ENCODE measurements around the gene TANGO2.

TANGO2 gene

DNA sequence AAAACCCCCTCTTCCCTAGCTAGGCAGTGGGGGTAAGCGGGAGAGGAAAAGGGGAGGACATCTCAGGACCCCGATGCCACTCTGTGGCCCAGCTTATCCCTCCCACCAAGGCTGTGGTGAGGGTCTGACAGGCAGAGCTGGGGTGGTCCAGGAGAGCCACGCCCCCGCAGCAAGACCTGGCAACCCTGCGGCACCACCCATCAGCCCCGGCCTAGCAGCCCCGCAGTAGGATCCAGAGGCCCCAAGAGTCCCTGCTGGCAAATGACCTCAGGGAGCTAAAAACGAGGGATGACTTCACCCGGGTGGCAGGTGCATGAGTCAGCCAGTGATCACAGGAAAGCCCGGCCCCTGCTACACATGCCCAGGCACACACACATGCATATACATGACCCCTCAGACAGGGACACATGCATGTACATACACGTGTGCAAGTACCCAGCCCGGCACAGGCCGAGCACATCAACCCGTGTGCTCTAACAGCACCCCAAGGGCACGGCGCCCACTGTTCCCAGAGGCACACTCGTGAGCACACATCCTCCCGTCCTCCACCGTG is 36.6 kb upstream of the TANGO2 start:
- DNase-seq (ENCODE audit: low spot score), result no peak
- TF ChIP-seq, protein P1, sequence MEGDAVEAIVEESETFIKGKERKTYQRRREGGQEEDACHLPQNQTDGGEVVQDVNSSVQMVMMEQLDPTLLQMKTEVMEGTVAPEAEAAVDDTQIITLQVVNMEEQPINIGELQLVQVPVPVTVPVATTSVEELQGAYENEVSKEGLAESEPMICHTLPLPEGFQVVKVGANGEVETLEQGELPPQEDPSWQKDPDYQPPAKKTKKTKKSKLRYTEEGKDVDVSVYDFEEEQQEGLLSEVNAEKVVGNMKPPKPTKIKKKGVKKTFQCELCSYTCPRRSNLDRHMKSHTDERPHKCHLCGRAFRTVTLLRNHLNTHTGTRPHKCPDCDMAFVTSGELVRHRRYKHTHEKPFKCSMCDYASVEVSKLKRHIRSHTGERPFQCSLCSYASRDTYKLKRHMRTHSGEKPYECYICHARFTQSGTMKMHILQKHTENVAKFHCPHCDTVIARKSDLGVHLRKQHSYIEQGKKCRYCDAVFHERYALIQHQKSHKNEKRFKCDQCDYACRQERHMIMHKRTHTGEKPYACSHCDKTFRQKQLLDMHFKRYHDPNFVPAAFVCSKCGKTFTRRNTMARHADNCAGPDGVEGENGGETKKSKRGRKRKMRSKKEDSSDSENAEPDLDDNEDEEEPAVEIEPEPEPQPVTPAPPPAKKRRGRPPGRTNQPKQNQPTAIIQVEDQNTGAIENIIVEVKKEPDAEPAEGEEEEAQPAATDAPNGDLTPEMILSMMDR (IDR thresholded peaks at IDR 0.05; ENCODE audit: extremely low read depth, insufficient read depth, missing control alignments), result no peak
- in situ Hi-C loops (cut with MboI; ENCODE audit: low pct_unique_long_range_greater_than_20kb, low sequenced_read_pairs, unreplicated experiment), result no loop called here

DNA sequence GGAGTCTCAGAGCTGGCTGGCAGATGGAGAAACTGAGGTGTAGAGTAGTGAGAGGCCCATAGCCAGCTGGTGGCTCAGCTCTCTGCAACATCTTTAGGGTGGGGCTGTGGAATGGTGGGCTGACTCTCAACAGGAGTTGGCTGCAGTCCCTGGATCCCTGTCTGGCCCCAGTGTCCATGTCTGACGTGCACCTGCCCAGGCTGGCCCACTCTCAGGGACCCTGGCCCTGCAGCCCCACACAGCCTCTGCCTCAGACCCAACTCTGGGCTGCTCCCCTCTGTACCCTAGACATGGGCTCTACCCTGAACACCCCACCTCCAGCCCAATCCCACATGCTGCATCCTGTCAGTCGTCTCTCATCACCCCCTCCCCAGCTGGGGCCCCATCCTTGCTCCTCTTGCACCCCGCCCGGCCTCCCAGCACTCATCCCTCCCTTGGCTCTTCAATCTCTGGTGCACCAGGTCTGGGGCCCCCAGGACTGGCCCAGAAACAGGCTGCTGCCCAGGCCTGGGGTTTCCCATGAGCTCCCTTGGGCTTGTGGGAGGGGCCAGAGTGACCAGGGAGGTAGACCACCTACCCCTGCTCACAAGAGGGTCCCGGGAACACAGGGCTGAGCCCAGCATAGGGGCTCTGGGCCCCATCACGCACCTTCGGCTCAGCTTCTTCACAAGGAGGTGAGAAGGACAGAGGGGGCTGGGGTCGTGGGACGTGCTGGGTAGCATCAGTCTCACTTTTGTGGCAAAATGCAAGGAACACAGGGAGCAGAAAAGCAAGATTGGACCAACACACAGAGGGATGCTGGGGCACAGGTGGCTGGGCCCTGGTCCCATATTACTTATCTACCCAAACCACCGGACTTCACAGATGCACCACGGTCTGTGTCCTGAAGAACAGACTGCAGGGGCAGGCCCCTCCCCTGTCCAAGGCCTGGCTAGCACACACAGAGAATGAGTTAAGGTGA is 35.8 kb upstream of the TANGO2 start:
- TF ChIP-seq, protein P1 (IDR thresholded peaks at IDR 0.05; ENCODE audit: extremely low read depth, insufficient read depth, missing control alignments), result no peak
- no peak for DNase-seq (ENCODE audit: low spot score)
- in situ Hi-C loops (cut with MboI; ENCODE audit: low pct_unique_long_range_greater_than_20kb, low sequenced_read_pairs, unreplicated experiment), result no loop called here

DNA sequence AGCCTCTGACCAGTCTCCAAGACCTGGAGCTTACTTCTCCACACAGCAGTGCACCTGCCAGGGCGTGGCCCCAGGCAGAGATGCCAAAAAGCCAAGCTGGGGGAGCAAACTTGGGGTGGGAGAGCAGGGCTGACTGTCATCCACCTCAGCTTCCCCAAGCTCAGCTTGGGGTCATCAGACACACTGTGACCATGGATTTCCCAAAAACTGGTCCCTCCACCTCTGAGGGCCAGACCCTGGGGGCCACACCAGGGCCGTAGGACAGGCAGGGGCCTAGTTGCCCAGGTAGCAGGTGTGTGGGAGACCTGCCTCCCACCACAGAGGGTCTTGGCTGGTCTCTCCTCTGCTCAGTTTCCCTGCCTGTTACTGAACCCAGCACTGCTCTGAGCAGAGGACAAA is 34.9 kb upstream of the TANGO2 start:
- in situ Hi-C loops (cut with MboI; ENCODE audit: low pct_unique_long_range_greater_than_20kb, low sequenced_read_pairs, unreplicated experiment), result no loop called here
- no peak for DNase-seq (ENCODE audit: low spot score)
- TF ChIP-seq, protein P1 (IDR thresholded peaks at IDR 0.05; ENCODE audit: extremely low read depth, insufficient read depth, missing control alignments), result no peak

DNA sequence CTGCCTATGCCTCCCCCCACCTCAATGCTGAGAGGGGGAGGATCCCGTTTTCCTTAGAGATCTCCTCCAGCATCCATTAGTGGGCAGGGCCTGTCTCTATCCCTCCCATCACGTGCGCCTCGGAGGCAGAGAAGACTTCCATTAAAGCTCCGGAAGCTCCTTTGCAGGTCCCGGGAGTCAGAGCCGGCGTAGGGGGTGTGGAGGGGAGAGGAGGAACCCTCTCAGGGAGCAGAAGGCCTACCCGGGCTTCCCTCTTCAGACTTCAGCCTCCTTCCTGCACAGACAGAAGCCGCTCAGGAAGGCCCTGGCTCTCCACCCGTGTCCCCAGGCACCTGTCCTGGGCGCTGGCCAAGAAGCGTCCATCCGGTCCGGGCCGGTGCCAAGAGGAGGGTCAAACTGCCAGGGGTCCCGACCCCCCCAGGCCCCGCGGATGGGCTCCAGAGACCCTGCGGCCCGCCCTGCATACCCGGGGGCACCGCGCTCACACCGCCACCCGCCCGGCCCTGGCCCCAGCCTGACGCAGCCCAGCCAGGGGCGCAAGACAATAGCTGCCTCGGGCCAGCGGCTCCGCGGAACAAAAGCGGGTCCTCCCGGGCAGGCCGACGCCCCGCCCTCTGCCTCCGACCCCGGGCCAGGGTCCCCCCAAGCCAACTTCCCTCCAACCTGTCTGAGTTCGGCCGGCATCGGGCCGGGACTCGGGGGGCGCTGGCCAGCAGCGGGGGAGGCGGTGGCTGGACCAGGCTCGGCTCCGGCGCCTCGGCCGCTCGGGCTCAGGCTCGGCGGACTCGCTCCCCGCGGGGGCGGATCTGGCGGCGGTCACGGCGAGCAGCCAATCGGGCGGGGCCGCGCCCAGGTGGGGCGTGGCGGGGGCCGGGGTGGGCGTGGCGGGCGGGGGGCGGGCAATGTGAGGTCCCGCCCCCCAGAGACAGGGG is 34.2 kb upstream of the TANGO2 start:
- in situ Hi-C loops (cut with MboI; ENCODE audit: low pct_unique_long_range_greater_than_20kb, low sequenced_read_pairs, unreplicated experiment), result no loop called here
- peak; percentile 99 for DNase-seq (ENCODE audit: low spot score)
- TF ChIP-seq, protein P1 (IDR thresholded peaks at IDR 0.05; ENCODE audit: extremely low read depth, insufficient read depth, missing control alignments), result no peak

DNA sequence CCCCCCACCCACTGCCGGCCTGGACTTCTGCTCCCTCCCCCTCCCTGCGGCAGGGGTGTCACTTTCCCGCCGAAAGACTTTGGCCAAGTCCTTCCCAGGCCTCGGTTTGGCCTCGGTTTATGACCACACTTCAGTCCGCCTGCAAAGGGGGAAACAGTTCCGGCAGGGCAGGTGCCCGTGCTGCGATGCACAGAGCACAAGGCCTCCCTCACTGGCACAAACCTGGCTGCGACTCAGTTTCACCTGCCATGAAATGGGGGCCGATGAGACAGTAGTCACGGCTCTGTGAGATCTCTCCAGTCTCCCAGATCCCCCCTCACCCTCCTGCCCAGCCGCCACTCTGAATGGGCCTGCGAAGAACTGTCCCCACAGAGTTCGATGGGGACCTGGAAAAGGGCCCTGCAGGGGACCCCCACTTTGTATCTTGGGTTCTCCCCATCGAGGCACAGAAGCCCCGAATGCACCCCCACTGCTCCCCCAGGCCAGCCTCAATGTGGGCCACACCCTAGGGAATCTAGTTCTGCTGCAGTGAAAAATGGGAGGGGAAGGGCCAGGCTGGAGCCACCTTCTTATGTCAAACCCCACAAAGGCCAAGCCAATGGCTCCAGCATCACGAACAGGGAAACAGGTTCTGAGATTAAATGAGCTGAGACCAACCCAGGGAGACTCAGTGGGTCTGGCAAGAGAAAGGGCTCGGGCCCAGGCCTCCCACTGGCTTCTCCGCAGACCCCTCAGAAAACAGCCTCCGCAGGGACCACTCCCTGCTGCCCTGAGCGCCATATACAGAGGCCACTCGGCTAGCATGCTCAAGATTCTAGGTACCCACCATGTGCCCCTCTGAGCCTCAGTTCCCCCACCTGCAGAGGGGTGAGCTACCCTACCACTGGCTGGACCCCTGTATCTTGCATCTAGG is 33.3 kb upstream of the TANGO2 start:
- TF ChIP-seq, protein P1 (IDR thresholded peaks at IDR 0.05; ENCODE audit: extremely low read depth, insufficient read depth, missing control alignments), result no peak
- in situ Hi-C loops (cut with MboI; ENCODE audit: low pct_unique_long_range_greater_than_20kb, low sequenced_read_pairs, unreplicated experiment), result no loop called here
- no peak for DNase-seq (ENCODE audit: low spot score)
